A673 (cell line): ENCODE measurements around the gene OXNAD1.

Experiments used
- CTCF ChIP-seq: fragments of 300-800, 200-600 bp; sonication (generic); conservative IDR thresholded peaks from 2 replicates; pipeline ENCODE4 v1.5.1; 2017; ENCODE audit warnings: low read depth, mild to moderate bottlenecking, antibody characterized with exemption, low read length, moderate library complexity, mixed read lengths
- EZH2 ChIP-seq: fragments of 200-600 bp; sonication (generic); IDR thresholded peaks from 2 replicates; pipeline ENCODE4 v1.6.1; 2017; ENCODE audit warnings: borderline replicate concordance, low read depth, mild to moderate bottlenecking, mixed read lengths, antibody characterized with exemption, low read length; ENCODE audit not compliant: poor library complexity, severe bottlenecking

- TF ChIP-seq CTCF (no peak), EZH2 (no peak)
Observed at GRCh38 chr3:16234281-16234680, 30.7 kb upstream of the OXNAD1 start.
